Heart right ventricle (tissue), 16 donors: ENCODE measurements around the gene MYO3B. TPM values are rescaled to one million over a fixed set of nuclear protein-coding genes. Genes with fewer than 3 reads are reported as not detected.
"Not testable (repeated sequence)": the region's sequence is repeated elsewhere in the genome, so short reads cannot be mapped to it uniquely, and the experiment has no call there.

Experiments
- ATAC-seq, 8 donors: fragments of 200-7000 bp; cut with Tn5 transposase; one replicate each; pipeline ENCODE4 v1.9.1; 2020; ENCODE audit warnings: mild to moderate bottlenecking in 8 of 8, moderate library complexity in 8 of 8, moderate number of reproducible peaks in 1 of 8
- DNase-seq, 2 donors: peaks; one replicate each; pipeline ENCODE4 v3.0.0-alpha.2; 2020
- H3K27ac ChIP-seq, 10 donors: fragments of 200-600 bp; sonication (generic) in 2 of 10; one replicate each; pipeline versions ENCODE4 v1.5.0 to v1.8.0; 2020 to 2022; ENCODE audit warnings: mild to moderate bottlenecking in 3 of 10
- H3K27me3 ChIP-seq, 7 donors: fragments of 200-600 bp; one replicate each; pipeline ENCODE4 v1.8.0; 2021 to 2022; ENCODE audit warnings: mild to moderate bottlenecking in 2 of 7
- H3K36me3 ChIP-seq, 9 donors: fragments of 200-600 bp; sonication (generic) in 1 of 9; one replicate each; pipeline versions ENCODE4 v1.5.0 to v1.8.0; 2020 to 2022; ENCODE audit warnings: mild to moderate bottlenecking in 2 of 9
- H3K4me1 ChIP-seq, 9 donors: fragments of 200-600 bp; sonication (generic) in 1 of 9; one replicate each; pipeline versions ENCODE4 v1.5.0 to v1.8.0; 2020 to 2022; ENCODE audit warnings: mild to moderate bottlenecking in 4 of 9
- H3K4me3 ChIP-seq, 10 donors: fragments of 200-600 bp; sonication (generic) in 2 of 10; one replicate each; pipeline versions ENCODE4 v1.5.0 to v1.8.0; 2020 to 2022; ENCODE audit warnings: mild to moderate bottlenecking in 7 of 10, moderate library complexity in 2 of 10
- H3K9me3 ChIP-seq, 11 donors: fragments of 200-600 bp in 10 of 11; sonication (generic) in 2 of 11; one replicate each; pipeline versions ENCODE4 v1.5.0 to v1.8.0; 2013 to 2022; ENCODE audit warnings: mild to moderate bottlenecking in 2 of 11, control low read depth in 1 of 11, moderate library complexity in 1 of 11
- CTCF ChIP-seq, 9 donors: fragments of 200-600 bp; sonication (generic) in 2 of 9; IDR thresholded peaks; one replicate each; pipeline versions ENCODE4 v1.5.0 to v1.8.0; 2021 to 2022; ENCODE audit warnings: antibody characterized with exemption in 9 of 9, mild to moderate bottlenecking in 5 of 9, moderate library complexity in 1 of 9
- WGBS, 2 donors: extraction: QIAGEN DNeasy Blood & Tissue Kit; methylation state at CpG; one replicate each; pipeline ENCODE4 v1.1.7; 2013; ENCODE audit warnings: inconsistent platforms in 1 of 2; 5-methylcytosine and 5-hydroxymethylcytosine counted together
- intact Hi-C, 10 donors: fragments of 100-400 bp; cut with DNase I; formaldehyde crosslinking; loops; one replicate each; pipeline versions ENCODE4 v1.11.1 to v1.14.2; 2022
- polyA plus RNA-seq, 2 donors: library from polyadenylated mRNA; stranded (reverse); fragments of 200-250 nt; gene quantifications; one replicate each; pipeline ENCODE4 v1.2.3, GENCODE V29; 2013
- total RNA-seq, 10 donors: library from RNA; stranded (reverse); fragmentation: NEBNext Ultra II Directional in 3 of 10; extraction: Animal tissue kit (Norgen Biotek cat#: 25700) in 3 of 10; gene quantifications; one replicate each; pipeline versions ENCODE4 v1.2.1 to v1.2.4, GENCODE V29; 2021 to 2023
- donor health status: Arrhythmogenic right ventricular cardiomyopathy.
- donor health status: ischemic (EF 13 %, LVEDD 7.1; RV severe dilation, severe dysfunction).
- donor health status: healthy with polysubstance abuse.
- donor health status: DM: no; HTN: yes; CAD: no.
- donor health status: DM: no; HTN: no; CAD: no.
- donor health status: ischemic (EF 25% LVEDD 6.9; RV normal size, moderate dysfunction).
- donor health status: ischemic (EF 25% LVEDD 5.7; RV mildly dilated, moderate dysfunction).
- donor health status: healthy.
- donor health status: DM: yes; HTN: yes; CAD: no.
- donor health status: Ischemic cardiomyopathy.
- donor health status: ischemic (EF 35%, LVEDD 5.7; RV mildly dilated, moderate dysfunction).
- donor health status: nonischemic (EF 11% LVEDD 7.7; RV severe dilation, severe dysfunction).
- donor health status: DM: yes; HTN: yes; CAD: no.
- donor health status: PGD.
- donor health status: ischemic (EF 29% LVEDD 5.4; RV normal size, mild dysfunction).
- donor health status: nonischemic (EF 23%, LVEDD 6.1; RV moderate dilation, normal function).

MYO3B gene
- total and polyA plus RNA-seq, 12 donors = 0.05 to 0.21 (median 0.09) TPM; not detected in 8

GRCh38 chr2:170466632-170467031 is 288.7 kb downstream of the MYO3B start:
- 76 to 88% methylated on average over 8 of the region's 8 CpGs for WGBS, 2 donors
- peaks cover 0 to 11% (median 0%) of the 10 kb centered on the region in 9 donors for H3K4me1 ChIP-seq
- DNase-seq = no peak
- no peak overlapping the region for H3K27ac ChIP-seq
- H3K36me3 ChIP-seq = no peaks in the 10 kb centered on the region
- ATAC-seq = no peak
- TF ChIP-seq CTCF (IDR thresholded peaks at IDR 0.05) = no peak
- peaks cover 0 to 8% (median 0%) of the 10 kb centered on the region in 11 donors for H3K9me3 ChIP-seq
- no peaks in the 10 kb centered on the region for H3K27me3 ChIP-seq
- H3K4me3 ChIP-seq = no peak overlapping the region
- intact Hi-C loops = no loop called here

GRCh38 chr2:170467568-170468422 is 289.8 kb downstream of the MYO3B start:
- no peak for DNase-seq
- Histone ChIP-seq H3K9me3 (peaks cover 0 to 8% (median 0%) of the 10 kb centered on the region in 11 donors), H3K36me3 (no peaks in the 10 kb centered on the region), H3K4me3 (no peak overlapping the region), H3K27ac (no peak overlapping the region), H3K27me3 (no peaks in the 10 kb centered on the region), H3K4me1 (peaks cover 0 to 11% (median 0%) of the 10 kb centered on the region in 9 donors)
- intact Hi-C loops = no loop called here
- TF ChIP-seq CTCF (IDR thresholded peaks at IDR 0.05) = no peak
- WGBS, 2 donors = 38 to 39% methylated on average over 1 of the region's 1 CpG
- peak in 1 of 8 donors; percentile 49 for ATAC-seq

- DNase-seq (no peak), ATAC-seq (no peak)
- Histone ChIP-seq H3K4me3 (no peak overlapping the region), H3K4me1 (peaks cover 0 to 11% (median 0%) of the 10 kb centered on the region in 9 donors), H3K9me3 (peaks cover 0 to 8% (median 0%) of the 10 kb centered on the region in 11 donors), H3K36me3 (no peaks in the 10 kb centered on the region), H3K27me3 (no peaks in the 10 kb centered on the region), H3K27ac (no peak overlapping the region)
- no peak for TF ChIP-seq CTCF (IDR thresholded peaks at IDR 0.05)
- intact Hi-C loops = no loop called here
- WGBS, 2 donors = 78 to 84% methylated on average over 4 of the region's 4 CpGs
Measured at GRCh38 chr2:170468557-170468956, 290.6 kb downstream of the MYO3B start.

GRCh38 chr2:170472498-170472897 is 294.6 kb downstream of the MYO3B start:
- H3K4me3 ChIP-seq, intact Hi-C loops, H3K36me3 ChIP-seq, ATAC-seq, H3K27ac ChIP-seq, H3K9me3 ChIP-seq, H3K27me3 ChIP-seq, DNase-seq: not testable (repeated sequence)
- H3K4me1 ChIP-seq = peaks cover 0 to 10% (median 0%) of the 10 kb centered on the region in 9 donors
- WGBS, 2 donors = 99% methylated on average over 4 of the region's 4 CpGs

GRCh38 chr2:170475878-170476277 is 297.9 kb downstream of the MYO3B start:
- H3K4me1 ChIP-seq = no peaks in the 10 kb centered on the region
- H3K27me3 ChIP-seq = no peaks in the 10 kb centered on the region
- intact Hi-C loops = no loop called here
- no peak overlapping the region for H3K4me3 ChIP-seq
- no peaks in the 10 kb centered on the region for H3K36me3 ChIP-seq
- ATAC-seq (no peak), DNase-seq (no peak)
- H3K27ac ChIP-seq = no peak overlapping the region
- 78 to 83% methylated on average over 6 of the region's 6 CpGs for WGBS, 2 donors
- peaks cover 0 to under 1% (median 0%) of the 10 kb centered on the region in 11 donors for H3K9me3 ChIP-seq
- no peak for TF ChIP-seq CTCF (IDR thresholded peaks at IDR 0.05)
